Medulla oblongata (tissue), 1 donor: Measurements from ENCODE around the gene OVCA2.

ENCODE experiments used
- DNase-seq: peaks from one replicate; pipeline ENCODE4 v3.0.0-alpha.2; 2015; ENCODE audit errors: extremely low spot score

Gene OVCA2

DNA sequence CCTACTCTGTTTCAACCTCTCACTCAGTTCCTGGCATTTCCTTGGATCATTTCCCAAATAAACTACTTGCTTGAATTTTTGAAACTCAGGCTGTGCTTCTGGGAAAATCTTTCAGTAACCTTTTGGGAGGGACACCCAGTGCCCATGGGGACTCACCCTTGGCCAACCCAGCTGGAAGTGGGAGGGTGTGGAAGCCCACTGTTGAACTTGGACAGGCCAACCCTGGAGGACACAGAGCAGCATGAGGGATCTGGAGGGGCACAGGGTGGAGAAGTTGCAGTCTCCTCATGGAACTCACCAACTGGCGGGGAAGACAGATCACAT, 27.9 kb upstream of the OVCA2 start:
- no peak for DNase-seq

DNA sequence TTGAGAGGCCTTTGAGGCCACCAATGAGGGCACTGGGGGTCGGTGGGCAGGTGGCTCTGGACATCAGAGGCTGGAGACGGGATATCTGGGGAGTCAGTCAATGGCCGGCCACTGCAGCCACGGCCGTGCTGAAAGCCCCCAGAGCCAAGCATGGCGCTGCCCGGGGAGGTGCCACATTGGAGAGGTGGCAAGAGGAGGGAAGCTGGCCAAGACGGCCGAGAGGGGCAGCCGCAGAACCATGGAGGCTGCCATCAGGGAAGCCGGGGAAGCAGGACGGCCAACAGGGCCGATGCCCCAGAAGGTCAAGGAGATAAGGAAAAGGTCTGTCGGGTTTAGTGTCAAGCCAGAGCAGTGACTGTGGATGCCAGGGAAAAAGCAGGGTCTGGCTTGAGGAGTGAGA, 26.5 kb upstream of the OVCA2 start:
- no peak for DNase-seq

DNA sequence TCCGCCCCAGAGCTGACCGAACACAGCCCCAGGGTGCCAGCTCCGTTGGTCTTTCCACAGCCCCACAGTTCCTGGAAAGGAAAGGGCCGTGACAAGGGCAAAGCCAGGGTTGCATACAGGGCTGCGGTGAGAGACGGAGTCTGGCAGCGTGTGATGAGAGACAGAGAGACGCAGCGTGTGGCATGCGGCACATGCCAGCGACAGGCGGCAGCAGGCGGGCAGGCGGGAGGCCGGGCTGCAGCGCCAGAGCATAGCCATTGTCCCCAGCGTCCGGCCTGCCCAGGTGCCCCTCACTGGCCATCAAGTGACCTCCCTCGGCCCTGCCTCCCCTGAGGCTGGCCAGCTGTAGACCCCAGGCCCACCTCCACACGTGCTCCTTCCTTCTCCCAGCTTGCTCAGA, 25.3 kb upstream of the OVCA2 start:
- DNase-seq, result no peak

DNA sequence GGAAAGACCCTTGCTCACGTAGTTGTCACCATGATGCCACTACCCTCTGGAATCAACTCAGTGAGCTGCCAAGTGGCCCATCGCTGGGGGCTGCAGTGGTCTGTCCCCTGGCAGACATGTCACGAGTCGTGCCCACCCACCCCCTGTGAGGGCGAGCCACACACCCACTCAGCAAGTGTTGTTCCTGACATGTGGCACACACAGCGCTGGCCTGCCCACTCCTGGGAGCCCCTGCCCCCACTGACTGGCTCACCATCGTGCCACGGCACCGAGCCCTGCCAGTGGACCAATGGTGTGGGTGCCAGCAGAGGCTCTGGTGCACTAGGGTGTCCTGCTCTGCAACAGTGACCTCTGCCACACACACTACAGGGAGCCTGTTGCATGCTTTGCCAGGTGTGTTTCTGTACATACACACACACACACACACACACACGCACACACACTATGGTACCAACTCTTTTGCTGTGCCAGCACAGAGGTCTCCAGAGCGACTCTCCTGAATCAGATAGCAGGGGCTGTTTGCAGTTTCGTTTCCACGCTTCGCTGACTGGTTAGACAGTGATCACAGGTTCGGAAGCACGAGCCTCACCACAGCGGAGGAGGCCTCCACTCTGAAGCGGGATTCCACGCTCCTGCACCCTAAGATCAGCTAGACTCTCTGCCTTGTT, 24.4 kb upstream of the OVCA2 start:
- no peak for DNase-seq

DNA sequence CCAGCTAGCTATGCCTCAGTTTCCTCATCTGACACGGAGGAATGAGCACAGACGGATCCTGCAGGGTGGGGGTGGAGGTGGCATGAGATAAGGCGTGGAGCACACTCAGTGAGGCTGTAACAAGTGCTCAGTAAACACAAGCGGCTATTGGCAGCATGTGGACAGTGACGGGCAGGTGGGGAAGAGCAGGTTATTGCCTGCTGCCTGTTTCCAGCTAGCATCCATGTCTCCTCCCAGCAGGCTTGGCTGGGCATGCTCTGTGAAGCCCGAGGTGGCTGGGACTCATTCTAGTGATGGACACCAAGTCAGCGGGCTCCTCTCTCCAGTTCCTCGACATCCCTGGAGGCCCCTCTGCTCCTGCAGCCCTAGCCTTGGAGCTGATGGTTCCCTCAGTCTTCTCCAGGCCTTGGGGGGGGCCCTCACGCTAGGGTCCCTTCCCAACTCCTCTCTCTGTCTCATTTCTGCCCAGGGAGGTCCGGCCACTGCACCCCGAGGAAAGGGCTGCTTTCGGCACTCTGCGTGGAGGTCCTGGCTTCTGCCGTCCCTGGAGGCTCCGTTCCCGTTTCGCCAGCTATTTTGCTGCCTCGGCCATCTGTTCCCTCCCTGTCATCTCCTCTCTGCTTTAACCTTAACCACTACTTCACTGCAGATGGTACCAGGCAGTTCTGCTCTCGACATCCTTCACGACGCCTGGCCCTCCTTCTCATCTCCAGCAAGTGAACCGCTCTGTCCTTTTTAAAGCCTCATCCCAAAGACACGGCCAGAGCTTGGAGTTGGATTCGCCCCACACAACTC, 22.9 kb upstream of the OVCA2 start:
- DNase-seq, result no peak

DNA sequence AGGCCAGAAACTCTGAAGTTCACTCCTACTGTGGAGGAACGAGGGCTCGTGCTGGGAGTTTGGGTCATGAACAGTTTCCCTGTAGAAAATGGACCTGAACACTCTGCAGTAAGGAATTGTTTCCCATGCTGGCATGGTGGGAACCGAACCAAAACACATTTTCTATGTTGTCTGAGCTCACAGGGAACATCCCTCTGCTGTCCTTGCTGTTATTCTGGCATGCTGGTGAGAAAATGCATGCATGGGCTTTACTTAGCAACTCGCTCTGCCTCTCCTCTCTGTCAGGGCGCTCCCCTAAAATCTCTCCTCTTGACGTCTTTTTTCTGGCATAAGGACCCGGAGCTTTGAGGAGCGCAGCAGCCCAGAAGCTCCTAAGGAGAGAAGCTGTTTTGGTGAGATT, 22.1 kb upstream of the OVCA2 start:
- no peak for DNase-seq

DNA sequence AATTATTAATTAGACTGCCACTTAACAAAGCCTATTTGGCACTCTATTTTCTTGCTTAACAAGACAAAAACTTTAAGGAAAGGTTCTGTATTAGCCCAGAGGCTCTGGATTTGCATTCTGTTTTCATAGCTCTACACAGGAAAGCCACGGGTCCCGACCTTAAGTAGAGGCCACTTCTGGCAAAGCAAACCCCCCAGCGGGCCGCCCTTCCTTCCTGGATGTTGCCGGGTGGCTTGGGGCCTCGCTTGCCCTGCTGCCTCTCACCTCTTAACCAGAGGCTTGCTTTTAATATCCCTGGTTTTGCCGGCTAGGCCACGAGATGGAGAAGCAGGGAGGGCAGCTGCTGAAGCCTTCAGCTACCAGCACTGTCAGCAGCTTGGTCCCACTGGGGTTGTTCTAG, 21.1 kb upstream of the OVCA2 start:
- DNase-seq, result no peak

DNA sequence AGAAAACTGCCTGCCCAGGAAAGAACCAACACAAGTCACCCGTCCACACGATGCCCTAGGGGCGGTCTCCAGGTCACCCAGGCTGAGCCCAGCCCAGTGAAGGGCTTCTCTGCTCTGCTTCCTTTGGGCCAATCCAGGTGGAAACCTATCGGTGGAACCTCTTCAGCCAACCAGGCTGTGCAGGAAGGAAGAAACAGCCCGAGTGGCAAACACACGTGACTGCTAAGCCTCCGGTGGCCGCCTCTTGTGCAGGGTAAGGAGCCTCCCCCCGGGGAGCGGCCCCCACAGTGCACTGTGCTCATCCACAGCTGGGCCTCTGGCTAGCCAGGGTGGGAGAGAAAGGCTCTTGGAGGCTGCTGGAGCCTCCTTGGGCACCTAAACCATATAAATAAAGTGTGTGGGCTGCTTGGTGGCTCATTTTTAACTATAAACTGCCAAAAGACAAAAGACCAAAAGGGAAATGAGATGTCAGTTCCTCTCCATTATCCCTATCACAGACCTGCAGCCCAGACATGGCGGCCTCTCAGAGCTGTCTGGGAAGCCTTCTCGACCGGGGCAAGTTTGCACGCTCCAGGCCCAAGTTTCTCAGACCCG, 19.1 kb upstream of the OVCA2 start:
- DNase-seq, result no peak

DNA sequence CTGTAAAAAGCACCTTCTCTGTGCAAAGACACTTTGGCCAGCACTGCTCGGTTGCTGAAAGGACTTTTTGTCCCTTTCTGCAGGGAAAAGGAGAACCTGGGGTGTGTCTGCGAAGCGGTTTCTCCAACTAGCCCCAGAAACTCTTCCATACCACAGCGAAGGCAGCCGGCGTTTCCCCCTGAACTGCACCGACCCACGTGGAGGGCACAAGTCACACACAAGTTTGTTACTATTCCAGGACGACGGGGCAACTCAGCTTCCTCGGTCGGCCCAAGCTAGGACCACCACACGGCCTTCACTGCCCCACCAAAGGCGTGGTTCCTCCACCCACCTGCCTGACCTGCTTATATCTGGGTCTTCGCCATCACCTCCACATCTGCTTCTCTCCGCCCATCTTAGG, 18.6 kb upstream of the OVCA2 start:
- DNase-seq, result no peak

DNA sequence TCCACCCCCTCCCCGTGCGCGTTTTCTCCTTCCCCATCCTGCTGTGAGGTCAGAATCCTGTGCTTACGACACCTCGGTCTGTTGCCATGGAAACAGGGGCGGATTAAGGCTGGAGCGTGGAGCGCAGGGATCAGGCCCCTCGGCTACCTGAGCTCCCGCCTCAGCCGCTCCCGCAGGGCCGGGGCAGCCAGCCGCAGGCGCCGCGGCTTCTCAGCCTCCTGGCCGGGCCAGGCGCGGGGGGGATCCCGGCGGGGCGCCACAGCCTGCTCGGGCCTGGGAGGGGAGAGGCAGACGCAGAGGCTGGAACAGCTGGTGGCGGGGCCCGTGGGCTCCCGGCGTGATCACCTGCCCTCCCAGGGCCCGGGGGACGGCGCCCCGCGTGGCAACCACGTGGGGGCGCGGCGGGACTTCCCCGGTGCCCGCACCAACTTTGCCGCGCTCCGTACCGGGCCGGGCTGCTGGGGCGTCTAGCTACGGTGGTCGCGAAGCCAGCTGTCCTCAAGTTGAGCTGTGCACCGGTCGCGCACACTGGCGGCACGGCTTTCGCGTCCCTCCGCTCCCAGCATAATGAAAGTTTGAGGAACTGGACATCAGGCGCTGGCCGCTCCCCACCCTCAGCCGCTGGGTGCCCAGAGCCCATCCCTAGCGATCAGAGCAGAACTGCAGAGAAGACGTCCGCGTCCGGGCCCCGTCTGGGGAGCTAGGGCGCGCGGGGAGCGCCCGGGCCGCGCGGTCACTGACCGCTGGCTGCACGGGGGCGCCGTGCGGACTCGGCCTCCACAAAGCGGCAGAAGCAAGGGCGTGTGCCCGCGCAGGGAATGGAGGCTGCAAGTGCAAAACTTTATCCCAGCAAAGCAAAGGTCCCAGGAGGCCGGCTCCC, 17.9 kb upstream of the OVCA2 start:
- no peak for DNase-seq

DNA sequence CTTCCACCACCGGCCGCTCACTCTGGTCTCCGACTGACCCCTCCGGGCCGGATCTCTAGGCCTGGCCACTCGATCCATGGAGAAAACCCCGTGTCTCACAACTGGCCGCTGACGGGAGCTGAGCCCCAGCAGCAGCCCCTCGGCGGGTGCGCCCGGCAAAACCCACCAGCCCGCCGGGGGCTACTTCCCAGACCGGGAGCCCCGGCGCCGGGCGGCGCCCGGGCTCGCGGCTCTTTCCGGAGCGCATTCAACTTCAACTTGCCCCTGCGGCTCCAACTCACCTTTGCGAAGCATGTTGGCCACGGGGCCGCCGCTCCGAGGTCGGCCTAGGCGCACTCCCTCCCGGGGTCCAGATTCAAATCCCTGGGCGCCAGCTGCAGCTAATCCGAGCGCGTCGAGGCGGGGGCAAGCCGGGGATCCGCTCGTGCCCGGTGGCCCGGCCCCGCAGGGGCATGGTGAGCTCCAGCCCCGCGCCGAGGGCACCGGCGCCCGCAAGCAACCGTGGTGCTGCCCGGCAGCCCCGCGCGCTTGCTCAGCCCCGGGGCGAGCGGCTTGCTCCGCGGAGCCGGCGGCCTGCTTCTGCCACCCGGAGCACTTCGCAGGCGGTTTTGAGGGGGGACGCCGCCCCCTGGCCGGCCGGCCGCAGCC, 17.1 kb upstream of the OVCA2 start:
- DNase-seq, result no peak

DNA sequence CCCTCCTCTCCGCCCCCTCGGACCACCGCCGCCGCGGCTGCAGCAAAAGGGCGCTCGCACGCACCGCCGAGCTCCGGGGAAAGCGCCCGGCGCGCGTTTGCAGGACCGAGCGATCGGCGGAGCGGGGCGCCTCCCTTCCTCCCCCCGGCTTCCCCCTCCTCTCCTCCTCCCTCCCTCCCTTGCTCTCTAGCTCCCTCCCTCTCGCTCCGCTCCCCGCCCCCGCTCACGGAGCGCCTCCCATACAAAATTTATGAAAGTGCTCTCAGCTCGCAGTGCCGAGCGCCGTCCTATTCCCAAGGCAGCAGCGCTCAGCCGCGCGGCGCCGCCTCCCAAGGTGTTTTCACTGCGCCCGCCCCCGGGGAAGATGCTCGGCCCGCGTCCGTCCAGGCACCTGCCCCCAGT, 16.6 kb upstream of the OVCA2 start, which contains the start of gene RTN4RL1:
Gene RTN4RL1, minus strand, starts transcription at position 115 of the 402 bp plus-strand sequence. CDS start 469 bp downstream, outside the sequence.
- no peak for DNase-seq

DNA sequence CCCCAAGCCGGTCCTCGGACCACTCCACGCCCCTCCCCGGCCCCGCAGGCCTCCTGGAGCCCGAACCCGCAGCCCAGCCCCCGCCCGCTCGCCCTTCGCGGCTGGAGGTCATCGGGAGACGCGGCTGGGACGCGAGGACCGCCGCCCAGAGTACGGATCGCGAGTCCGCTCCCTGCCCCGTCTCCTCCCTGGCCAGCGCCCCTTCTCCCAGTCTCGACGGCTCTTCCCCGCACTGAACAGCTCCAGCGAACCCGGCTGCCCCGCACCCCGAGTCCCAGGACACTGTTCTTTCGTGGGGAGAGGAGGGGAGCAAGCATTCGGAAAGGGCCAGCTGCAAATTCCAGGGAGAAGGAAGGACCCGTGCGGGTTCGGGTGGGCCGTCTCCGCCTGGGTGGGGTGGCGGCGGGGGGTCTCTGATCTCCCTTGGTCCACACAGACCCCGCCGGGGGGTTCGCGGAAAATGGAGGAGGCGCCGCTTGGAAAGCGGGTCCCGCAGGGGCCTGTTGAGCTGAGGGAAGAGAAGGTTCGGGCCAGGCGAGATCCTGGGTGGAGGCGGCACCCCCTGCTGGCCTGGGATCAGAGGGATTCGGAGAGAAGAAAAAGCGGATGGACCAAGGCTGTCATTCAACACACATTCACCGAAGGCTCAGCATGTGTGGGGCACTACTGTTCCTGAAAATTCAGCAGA, 16.1 kb upstream of the OVCA2 start:
- DNase-seq, result peak; percentile 51

DNA sequence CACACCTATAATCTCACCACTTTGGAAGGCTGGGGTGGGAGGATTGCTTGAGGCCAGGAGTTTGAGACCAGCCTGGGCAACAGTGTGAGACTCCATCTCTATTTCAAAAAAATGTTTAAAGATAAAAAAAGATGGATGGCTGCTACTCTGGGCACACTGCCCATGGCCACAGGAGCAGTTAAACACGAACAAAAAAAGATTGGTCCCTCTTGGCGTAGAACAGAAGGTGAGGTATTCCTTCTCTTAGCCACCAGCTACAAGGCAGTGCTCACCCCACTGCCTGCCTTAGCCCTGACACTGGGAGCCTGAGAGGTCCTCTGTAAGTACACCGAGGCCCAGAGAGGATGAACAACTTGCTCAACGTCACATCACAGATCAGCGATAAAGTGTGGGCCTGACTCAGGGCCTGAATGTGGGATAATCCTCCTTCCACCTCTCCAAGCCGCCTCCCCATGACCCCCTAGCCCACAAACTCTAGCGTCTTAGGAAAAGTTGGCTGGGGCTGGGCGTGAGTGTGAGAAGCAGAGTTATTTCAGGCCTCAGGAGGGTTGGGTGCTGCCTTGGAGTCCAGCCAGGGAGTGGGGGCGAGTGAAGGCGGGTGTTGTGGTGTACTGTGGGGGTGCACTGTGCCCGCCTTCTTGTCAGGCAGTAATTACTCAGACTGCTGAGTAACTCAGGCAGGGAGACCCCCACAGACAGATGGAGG, 14.1 kb upstream of the OVCA2 start:
- DNase-seq, result no peak

DNA sequence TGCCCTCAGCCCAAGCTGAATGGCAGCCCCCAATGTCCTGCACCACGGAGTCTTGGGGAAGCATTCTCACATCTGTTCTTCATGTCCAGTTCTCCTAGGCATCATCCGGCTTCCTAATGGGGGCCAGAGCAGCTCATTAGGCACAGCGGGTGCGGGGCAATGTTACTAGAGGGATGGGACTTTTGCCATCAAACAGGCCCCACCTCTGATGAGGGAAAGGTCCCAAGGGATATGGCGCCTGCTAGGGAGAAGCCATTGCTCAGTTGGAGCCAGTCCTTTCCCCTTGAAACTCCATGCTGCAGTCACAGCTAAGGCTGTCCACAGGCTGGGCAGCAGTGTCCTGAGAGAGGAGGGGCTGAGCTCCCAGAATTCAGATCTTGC, 13.6 kb upstream of the OVCA2 start:
- DNase-seq, result no peak

DNA sequence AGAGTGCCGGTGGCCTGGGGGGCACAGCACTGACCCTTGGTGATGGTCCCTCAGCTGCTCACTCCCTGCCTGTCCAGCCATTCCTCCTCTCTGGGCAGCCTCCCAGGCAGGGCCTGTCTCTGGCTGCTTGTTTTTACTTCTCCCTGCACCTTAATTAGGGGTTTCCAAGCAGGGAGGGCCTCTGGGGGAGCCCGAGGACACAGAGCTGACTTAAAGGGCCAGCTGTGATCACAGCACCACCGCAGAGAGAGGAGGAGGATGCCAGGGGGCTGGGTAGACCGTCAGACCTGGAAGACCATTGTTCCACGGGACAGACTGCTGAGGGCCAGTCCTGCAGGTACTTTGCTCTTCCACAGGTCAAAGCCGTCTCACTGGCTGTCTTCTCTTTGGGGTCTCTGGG, 13.1 kb upstream of the OVCA2 start:
- no peak for DNase-seq

DNA sequence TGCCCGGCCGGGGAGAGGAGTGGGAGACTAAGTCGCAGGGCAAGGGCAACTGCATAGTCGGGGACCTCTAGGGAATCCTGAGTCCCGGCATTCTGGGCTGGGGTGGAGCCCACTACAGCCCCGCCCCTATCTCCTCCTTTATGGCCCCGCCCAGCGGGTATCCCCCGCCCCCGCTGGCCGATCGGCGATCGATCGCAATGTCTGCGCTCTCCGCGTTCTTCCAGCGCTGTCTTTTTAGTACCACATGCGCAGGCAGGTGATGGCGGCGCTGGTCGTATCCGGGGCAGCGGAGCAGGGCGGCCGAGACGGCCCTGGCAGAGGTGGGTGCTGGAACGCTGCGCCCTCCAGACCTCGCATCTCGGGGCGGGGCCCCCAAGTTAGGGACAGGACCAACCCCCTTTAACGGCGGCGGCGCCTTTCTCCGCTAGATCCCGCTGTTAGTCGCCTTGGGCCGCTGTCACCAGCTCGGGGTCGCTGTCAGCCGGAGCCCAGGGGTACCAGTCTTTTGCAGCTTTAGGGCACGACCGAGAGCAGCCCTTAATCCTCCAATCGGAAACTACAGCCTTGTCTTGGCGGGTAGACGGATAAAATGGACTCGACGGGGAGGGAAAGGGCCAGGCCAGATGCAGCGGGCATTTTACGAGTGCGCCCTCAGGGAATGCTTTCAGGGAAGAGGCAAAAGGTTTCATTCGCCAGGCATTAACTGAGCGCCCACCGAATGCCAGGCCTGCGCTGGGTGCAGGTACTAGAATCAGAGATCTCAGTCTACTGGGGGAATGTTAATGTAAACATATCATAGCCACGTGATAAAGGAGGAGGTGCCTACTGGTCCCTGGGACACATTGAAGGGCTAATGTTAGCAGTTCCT, 11.7 kb upstream of the OVCA2 start, which contains the start of gene DPH1:
Gene DPH1, plus strand, starts transcription at position 243 of the 868 bp plus-strand sequence. Its CDS starts 17 bp downstream, at position 260.
- peak; percentile 88 for DNase-seq

DNA sequence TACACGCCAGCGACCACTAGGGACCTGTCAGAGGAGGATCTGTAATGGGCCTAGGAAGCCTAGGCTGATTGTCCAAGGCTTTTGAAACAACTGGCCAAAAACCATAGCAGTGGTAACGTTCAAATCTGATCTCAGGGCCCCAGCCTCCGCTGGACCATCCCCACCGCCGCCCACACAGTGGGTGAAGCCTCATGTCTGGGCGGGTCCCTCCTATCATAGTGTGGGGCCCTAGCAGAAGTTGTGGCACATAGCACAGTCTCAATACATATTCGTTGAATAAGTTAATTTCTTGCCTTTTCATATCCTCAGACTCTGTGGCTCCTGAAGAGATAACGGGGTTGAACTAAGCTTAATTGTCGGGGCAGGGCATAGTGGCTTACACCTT, 11.1 kb upstream of the OVCA2 start:
- no peak for DNase-seq

DNA sequence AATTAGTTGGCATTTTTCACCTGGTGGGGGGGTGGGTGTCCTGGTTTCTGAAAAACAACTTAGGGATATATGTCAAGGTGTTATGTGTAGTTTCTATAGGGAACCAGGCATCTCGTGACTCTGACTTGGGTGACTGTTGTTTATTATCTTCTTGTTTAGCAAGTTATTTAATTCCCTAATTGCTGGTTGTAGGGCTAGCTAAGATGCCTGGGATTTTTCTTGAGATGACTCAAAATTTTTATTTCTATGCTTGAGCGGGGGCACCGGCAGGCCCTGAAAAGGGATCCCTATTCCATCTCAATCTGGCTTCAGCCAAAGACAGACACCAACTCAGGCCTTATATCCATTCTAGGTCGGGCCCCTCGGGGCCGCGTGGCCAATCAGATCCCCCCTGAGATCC, 8.7 kb upstream of the OVCA2 start:
- no peak for DNase-seq
